Ectodermal cell (in vitro differentiated cells): ENCODE data around the gene OR2B6.

Experiments used
- H3K27ac ChIP-seq: 2 replicates; pipeline ENCODE4 v1.7.0; 2013; ENCODE audit warnings: mild to moderate bottlenecking, low read depth, low read length; ENCODE audit not compliant: insufficient read depth, poor library complexity, severe bottlenecking
- H3K27me3 ChIP-seq: 2 replicates; pipeline ENCODE4 v1.7.0; 2013; ENCODE audit warnings: mild to moderate bottlenecking, low read length; ENCODE audit not compliant: insufficient read depth, control insufficient read depth, poor library complexity, severe bottlenecking
- H3K36me3 ChIP-seq: one replicate; pipeline ENCODE4 v1.7.0; 2013; ENCODE audit warnings: low read length; ENCODE audit not compliant: control insufficient read depth, insufficient read depth
- H3K4me1 ChIP-seq: one replicate; pipeline ENCODE4 v1.7.0; 2013; ENCODE audit warnings: low read length; ENCODE audit not compliant: control insufficient read depth, insufficient read depth
- H3K4me3 ChIP-seq: 2 replicates; pipeline ENCODE4 v1.7.0; 2013; ENCODE audit warnings: low read depth, low read length, control low read depth; ENCODE audit not compliant: insufficient read depth
- H3K9me3 ChIP-seq: 2 replicates; pipeline ENCODE4 v1.7.0; 2013; ENCODE audit warnings: mild to moderate bottlenecking, low read length, moderate library complexity; ENCODE audit not compliant: control insufficient read depth
- WGBS, 2 experiments: methylation state at CpG; one replicate each; pipeline ENCODE4 v1.1.7; 2013; ENCODE audit warnings: missing lambda C conversion rate in 2 of 2; 5-methylcytosine and 5-hydroxymethylcytosine counted together

Gene OR2B6

DNA sequence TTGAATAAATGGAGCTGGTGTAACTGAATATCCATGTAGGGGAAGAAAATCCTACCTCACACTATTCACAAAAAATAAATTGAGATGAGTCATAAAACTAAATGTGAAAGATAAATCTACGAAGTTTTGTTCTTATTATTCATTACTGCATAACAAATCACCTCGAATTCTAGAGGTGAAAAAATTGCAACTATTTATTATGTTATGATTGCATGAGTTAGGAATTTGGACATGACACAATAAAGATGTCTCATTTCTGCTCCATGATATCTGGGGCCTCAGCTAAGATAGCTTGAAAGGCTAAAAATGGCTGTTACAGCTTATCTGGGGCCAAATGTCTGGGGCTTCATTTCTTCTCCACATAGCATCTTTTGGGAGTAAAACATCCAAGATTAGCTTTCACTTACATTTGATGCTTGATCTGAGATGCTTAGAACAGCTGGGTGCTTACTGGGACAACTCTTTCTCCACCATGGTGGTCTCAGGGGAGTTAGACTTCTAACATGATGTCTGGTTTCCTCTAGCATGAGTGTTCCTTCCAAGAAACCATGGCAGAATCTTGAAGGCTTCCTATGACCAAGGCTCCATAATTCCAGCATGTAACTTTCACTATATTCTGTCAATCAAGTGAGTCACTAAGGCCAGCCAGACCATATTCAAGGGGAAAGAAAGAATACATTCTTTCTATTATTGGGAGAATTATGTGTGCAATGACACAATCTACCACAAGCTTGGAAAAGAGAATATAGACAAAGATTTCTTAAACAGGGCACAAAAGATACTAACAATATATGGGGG, 30.1 kb downstream of the OR2B6 start:
- Histone ChIP-seq H3K4me3 (no peak overlapping the region), H3K27ac (no peak overlapping the region), H3K27me3 (no peaks in the 10 kb centered on the region), H3K36me3 (no peaks in the 10 kb centered on the region), H3K9me3 (no peaks in the 10 kb centered on the region), H3K4me1 (no peaks in the 10 kb centered on the region)
- WGBS, 2 experiments = no CpG with 5 or more reads among the region's 2 CpGs

DNA sequence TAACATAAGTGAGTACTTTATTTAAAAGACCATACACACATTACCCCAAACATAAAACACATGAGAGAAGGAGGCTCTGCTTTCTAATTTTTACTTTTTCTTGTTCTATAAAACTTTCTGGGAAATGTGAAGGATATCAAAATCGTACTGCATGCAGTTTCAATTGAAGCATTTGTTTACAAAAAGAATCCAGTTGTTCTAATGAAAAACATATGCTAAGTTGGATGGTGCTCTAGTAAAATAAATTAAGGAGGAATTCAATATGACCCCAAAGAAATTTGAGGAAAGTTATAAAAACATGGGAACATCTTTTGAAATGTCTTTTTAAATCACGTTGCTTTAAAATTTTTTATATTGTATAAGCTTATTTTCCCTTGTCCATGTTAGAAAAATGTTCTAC, 37.6 kb downstream of the OR2B6 start:
- H3K36me3 ChIP-seq = no peaks in the 10 kb centered on the region
- H3K9me3 ChIP-seq = no peaks in the 10 kb centered on the region
- H3K4me3 ChIP-seq = no peak overlapping the region
- no peaks in the 10 kb centered on the region for H3K27me3 ChIP-seq
- WGBS, 2 experiments = 87 to 90% methylated on average over 1 of the region's 2 CpGs
- H3K4me1 ChIP-seq = no peaks in the 10 kb centered on the region
- H3K27ac ChIP-seq = no peak overlapping the region

DNA sequence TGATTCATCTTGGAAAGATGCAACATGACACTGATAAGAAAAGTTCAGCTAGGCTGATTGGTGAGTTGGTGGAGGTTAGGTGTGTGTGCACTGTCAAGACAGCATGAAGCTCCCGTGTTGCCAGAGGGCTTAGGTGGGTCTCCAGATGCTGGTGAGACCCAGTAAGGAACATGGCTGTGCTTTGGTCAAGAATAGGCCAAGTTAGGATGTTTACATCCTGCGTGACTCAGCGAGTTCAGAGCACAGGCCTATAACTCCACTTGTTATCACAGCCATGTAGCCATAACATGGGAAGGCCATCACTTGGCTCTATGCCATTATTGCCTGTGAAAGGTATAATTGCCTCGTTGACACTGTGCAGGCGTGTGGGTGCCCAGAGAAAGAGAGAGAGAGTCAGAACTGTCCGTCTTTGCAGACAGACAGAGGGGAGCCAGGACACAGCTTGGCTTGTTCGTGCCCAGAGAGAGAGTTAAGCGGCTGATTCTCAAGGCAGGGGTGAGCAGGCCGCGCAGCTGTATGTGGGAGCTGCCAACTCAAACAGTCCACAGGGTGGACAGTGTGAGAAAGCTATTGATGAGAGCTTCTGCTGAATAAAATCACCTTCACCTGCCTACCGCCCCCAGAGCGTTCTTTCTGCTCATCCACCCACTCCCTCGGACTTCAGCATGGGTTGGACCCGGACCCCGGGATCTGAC, 43.5 kb downstream of the OR2B6 start:
- WGBS, 2 experiments = 95 to 97% methylated on average over 15 of the region's 15 CpGs
- H3K4me3 ChIP-seq = no peak overlapping the region

DNA sequence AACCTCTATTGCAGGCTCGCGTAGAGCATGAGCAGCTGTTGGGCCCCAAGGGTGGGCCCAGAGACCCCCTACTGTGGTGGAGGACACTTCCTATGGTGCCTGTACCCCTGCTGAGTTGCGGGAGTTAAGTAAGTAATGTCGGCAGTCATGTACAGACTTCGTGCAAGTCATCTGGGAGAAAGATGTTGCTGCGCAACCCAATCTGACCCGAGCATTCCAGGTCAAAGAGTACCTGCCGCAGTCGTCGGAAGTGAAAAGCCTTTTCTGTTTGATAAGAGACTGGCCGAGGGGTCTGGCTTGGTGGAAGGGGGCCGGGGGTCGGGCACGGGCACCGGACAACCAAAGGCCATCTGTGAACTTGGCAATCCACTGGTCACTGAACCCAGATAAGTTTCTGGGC, 44.3 kb downstream of the OR2B6 start:
- Histone ChIP-seq H3K4me1 (peaks cover 34% of the 10 kb centered on the region), H3K27ac (no peak overlapping the region), H3K27me3 (no peaks in the 10 kb centered on the region), H3K4me3 (no peak overlapping the region), H3K9me3 (no peaks in the 10 kb centered on the region), H3K36me3 (no peaks in the 10 kb centered on the region)
- WGBS, 2 experiments = 94 to 95% methylated on average over 15 of the region's 15 CpGs

More for the DNA sequence above, 43.5 kb downstream of the OR2B6 start:
- no peaks in the 10 kb centered on the region for H3K36me3 ChIP-seq
- H3K4me1 ChIP-seq = peaks cover 30% of the 10 kb centered on the region
- no peak overlapping the region for H3K27ac ChIP-seq
- no peaks in the 10 kb centered on the region for H3K9me3 ChIP-seq
- no peaks in the 10 kb centered on the region for H3K27me3 ChIP-seq

DNA sequence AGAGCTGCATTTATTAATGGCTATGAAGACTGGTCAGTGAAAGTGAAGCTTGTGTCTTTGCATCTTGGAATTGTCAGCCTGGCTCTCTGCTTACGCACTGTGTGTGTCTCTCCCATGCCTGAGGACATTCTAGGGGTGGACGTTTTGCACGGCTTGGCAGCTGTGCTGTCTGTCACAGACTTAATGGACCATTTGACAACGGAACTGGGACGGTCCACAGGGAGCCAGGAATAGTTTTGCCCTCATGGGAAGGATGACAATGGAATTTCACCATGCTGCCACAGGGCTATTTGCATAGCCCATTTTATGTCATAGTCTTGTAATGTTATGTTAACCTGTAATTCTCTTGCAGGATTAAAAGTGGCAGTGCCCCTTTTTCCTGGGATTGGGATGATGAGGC, 44.7 kb downstream of the OR2B6 start:
- no peaks in the 10 kb centered on the region for H3K27me3 ChIP-seq
- no peaks in the 10 kb centered on the region for H3K9me3 ChIP-seq
- no peak overlapping the region for H3K4me3 ChIP-seq
- H3K4me1 ChIP-seq = peaks cover 34% of the 10 kb centered on the region
- 68 to 77% methylated on average over 5 of the region's 5 CpGs for WGBS, 2 experiments
- H3K27ac ChIP-seq = no peak overlapping the region
- H3K36me3 ChIP-seq = no peaks in the 10 kb centered on the region

DNA sequence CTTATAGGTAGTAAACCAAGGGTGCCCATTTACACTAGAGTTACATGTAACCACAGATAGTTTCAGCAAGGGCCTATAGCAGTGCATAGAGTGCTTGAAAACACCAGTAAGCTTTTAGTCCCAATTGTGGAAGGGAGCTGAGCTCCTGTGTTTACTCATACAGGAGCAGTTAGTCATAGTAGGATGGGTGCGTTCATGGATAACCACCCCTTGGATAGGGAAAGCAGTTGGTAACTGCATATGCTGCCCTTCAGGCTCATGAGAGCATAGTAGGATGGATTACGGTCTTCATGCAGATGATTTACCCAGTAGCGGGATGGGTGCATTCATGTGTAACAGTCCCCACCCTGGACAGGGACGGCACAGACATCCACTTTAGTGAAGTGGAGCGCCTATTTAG, 45.1 kb downstream of the OR2B6 start:
- Histone ChIP-seq H3K27me3 (no peaks in the 10 kb centered on the region), H3K36me3 (no peaks in the 10 kb centered on the region), H3K4me3 (no peak overlapping the region), H3K4me1 (peaks cover 34% of the 10 kb centered on the region), H3K9me3 (no peaks in the 10 kb centered on the region), H3K27ac (no peak overlapping the region)
- 94% methylated on average over 5 of the region's 5 CpGs for WGBS, 2 experiments

DNA sequence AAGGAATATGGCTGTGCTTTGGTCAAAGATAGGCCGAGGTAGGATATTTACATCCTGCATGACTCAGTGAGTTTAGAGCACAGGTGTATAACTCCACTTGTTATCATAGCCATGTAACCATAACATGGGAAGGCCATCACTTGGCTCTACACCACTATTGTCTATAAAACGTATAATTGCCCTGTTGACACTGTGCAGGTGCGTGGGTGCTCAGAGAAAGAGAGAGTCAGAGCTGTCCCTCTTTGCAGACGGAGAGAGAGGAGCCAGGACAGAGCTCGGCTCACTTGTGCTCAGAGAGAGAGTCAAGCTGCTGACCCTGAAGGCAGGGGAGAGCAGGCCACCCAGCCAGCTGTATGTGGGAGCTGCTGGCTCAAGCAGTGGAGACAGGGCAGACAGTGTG, 46.0 kb downstream of the OR2B6 start:
- Histone ChIP-seq H3K36me3 (no peaks in the 10 kb centered on the region), H3K4me1 (peaks cover 34% of the 10 kb centered on the region), H3K9me3 (no peaks in the 10 kb centered on the region), H3K27ac (no peak overlapping the region), H3K4me3 (no peak overlapping the region), H3K27me3 (no peaks in the 10 kb centered on the region)
- WGBS, 2 experiments = 91 to 95% methylated on average over 5 of the region's 5 CpGs

DNA sequence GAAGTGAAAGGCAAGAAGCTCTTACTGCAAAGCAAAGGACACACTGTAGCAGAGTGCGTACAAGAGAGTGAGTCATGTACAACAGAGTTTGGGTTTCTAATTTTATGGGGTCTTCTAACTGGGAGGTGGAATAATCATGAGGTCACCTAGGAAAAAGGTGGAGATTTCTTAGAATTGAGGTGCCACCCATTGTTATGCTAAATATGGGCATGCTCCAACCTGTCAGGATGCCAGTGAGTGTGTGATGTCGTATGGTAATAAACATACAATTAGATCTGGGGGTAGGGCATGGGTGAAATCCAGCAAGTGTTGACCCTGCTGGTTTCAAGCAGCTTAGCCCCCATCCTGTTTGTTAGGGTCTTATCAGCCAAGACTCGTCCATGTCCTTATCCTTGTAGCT, 46.6 kb downstream of the OR2B6 start:
- Histone ChIP-seq H3K9me3 (no peaks in the 10 kb centered on the region), H3K4me3 (no peak overlapping the region), H3K4me1 (peaks cover 34% of the 10 kb centered on the region), H3K27ac (no peak overlapping the region), H3K36me3 (no peaks in the 10 kb centered on the region), H3K27me3 (no peaks in the 10 kb centered on the region)
- 87 to 91% methylated on average over 3 of the region's 3 CpGs for whole genome bisulfite sequencing, 2 experiments

DNA sequence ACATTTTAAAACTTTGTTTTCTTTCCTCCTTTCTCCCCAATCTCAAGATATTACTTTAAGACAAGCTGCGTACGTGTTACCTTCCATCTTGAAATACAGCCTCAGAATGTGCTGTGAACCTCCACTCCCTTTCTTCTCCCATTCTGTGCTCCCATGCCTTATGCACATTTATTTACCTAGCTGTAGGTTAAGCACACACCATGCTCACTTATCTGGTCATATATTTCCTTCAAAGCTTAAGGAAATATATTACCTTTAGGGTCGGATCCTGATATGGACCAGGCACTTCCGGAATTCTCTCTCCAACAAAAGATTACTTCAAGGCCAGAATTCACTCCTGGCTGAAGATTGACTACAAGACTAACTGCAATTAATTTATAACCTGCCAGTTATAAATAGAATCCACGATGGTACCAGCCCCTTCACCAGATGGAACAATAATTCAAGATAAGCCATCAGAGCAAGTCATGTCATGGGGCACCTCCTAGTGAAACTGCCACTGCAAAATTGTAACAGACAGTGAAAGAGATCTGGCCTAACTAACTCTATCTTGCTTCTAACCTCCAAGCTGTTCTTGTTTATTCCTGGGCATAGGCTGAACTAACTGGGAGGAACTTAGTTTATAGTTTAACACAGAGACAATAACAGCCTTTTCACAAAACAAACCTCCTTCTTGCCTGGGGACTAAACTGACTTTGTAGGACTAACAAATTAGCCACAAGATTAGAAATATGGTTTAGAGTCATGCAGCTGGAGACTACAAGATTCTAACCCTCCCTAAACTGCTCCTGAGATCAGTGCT, 47.5 kb downstream of the OR2B6 start:
- H3K9me3 ChIP-seq = no peaks in the 10 kb centered on the region
- 93 to 95% methylated on average over 5 of the region's 5 CpGs for WGBS, 2 experiments
- H3K4me3 ChIP-seq = no peak overlapping the region
- H3K27ac ChIP-seq = no peak overlapping the region
- peaks cover 34% of the 10 kb centered on the region for H3K4me1 ChIP-seq
- H3K36me3 ChIP-seq = no peaks in the 10 kb centered on the region
- no peaks in the 10 kb centered on the region for H3K27me3 ChIP-seq
